Activated T-cell treated with anti-CD3 and anti-CD28 coated beads, Interleukin-2, amount 50 U/mL, for 4 hours (primary cell): ENCODE data around the gene GFPT2. TPM values are rescaled to one million over a fixed set of nuclear protein-coding genes. Genes with fewer than 3 reads are reported as not detected.

Experiments
- total RNA-seq, 3 donors: library from RNA; stranded (reverse); gene quantifications; one replicate each; pipeline ENCODE4 v1.2.1, GENCODE V29; 2021

The GFPT2 gene
- total RNA-seq, 3 donors from 2014 or later = 0.30 to 0.48 (median 0.34) TPM

Other genes starting within 250 kb of the GFPT2 start
- gene RASGEF1C, start 144.1 kb downstream of the GFPT2 start, total RNA-seq = not detected
- gene MAPK9, start 61.3 kb downstream of the GFPT2 start, total RNA-seq = 10 to 100 TPM; 34.8 to 39.1 (median 35.8) TPM
- 10 to 100 TPM; 29.5 to 33.0 (median 30.4) TPM for gene CNOT6, start 141.0 kb upstream of the GFPT2 start, total RNA-seq
- gene SCGB3A1, start 238.2 kb upstream of the GFPT2 start, total RNA-seq = under 1 TPM in 1 of 3 donors, not detected in 2; 0.55 TPM